Dermis microvascular lymphatic vessel endothelial cell (primary cell): Measurements from ENCODE around the gene CSRNP2. TPM values are rescaled to one million over a fixed set of nuclear protein-coding genes. Genes with fewer than 3 reads are reported as not detected.
A peak's percentile ranks its signal among the peaks of the same experiment; 100 is the strongest.

Source experiments
- DNase-seq, 2 donors: peaks; one replicate each; pipeline versions ENCODE4 v3.0.0 to v3.0.0-alpha.2; 2010; ENCODE audit warnings: low read depth in 2 of 2
- total RNA-seq: library from RNA; depleted of rRNA; stranded (reverse); fragments of >200 nt; gene quantifications from 2 replicates; pipeline ENCODE4 v1.2.1, GENCODE V29; 2014

Gene CSRNP2
- total RNA-seq, 1 donor from 2014 or later: 11.3 TPM

GRCh38 chr12:51077930-51078329 is 5.5 kb downstream of the CSRNP2 start:
- DNase-seq: no peak

GRCh38 chr12:51076236-51076930 is 7.0 kb downstream of the CSRNP2 start:
- no peak for DNase-seq

- no peak for DNase-seq
These were observed 8.0 kb downstream of the CSRNP2 start for GRCh38 chr12:51075390-51075789.

- peak; percentile 20 to 68 for DNase-seq
These were observed 11.7 kb downstream of the CSRNP2 start for GRCh38 chr12:51071663-51072062.

- no peak for DNase-seq
These were observed 13.4 kb downstream of the CSRNP2 start for GRCh38 chr12:51070004-51070403.

GRCh38 chr12:51067771-51068170 is 15.6 kb downstream of the CSRNP2 start:
- DNase-seq: no peak

- DNase-seq: no peak
These were observed 16.2 kb downstream of the CSRNP2 start for GRCh38 chr12:51067229-51067628.

GRCh38 chr12:51065530-51065929 is 17.9 kb downstream of the CSRNP2 start:
- no peak for DNase-seq

GRCh38 chr12:51062631-51063397 is 20.6 kb downstream of the CSRNP2 start:
- DNase-seq: no peak

- DNase-seq: no peak
These were observed 24.3 kb downstream of the CSRNP2 start for GRCh38 chr12:51059086-51059485.

- no peak for DNase-seq
These were observed 27.2 kb downstream of the CSRNP2 start for GRCh38 chr12:51056242-51056641.

GRCh38 chr12:51055060-51055459 is 28.3 kb downstream of the CSRNP2 start:
- DNase-seq: no peak

- no peak for DNase-seq
These were observed 31.6 kb downstream of the CSRNP2 start for GRCh38 chr12:51051787-51052186.

GRCh38 chr12:51049525-51049924 is 33.9 kb downstream of the CSRNP2 start:
- DNase-seq: no peak

GRCh38 chr12:51048661-51049251 is 34.6 kb downstream of the CSRNP2 start:
- peak in 1 of 2 donors; percentile 23 for DNase-seq

GRCh38 chr12:51047655-51048540 is 35.5 kb downstream of the CSRNP2 start, which contains the start of gene LETMD1:
Gene LETMD1, plus strand, starts transcription at chr12:51048327. Its CDS starts 30 bp downstream, at chr12:51048357.
- DNase-seq: peak; percentile 97 to 99

GRCh38 chr12:51036279-51036678 is 47.1 kb downstream of the CSRNP2 start:
- DNase-seq: no peak

GRCh38 chr12:51033457-51034089 is 49.8 kb downstream of the CSRNP2 start:
- DNase-seq: no peak

GRCh38 chr12:51033048-51033447 is 50.3 kb downstream of the CSRNP2 start:
- no peak for DNase-seq

GRCh38 chr12:51028813-51029150 is 54.6 kb downstream of the CSRNP2 start:
- DNase-seq: no peak
